ENCODE measurements around the gene ACTN2.

The ACTN2 gene

GRCh38 chr1:236744533-236744932 is 58.2 kb downstream of the ACTN2 start:
- no peak for DNase-seq

GRCh38 chr1:236746785-236747184 is 60.5 kb downstream of the ACTN2 start:
- DNase-seq, result no peak

GRCh38 chr1:236747311-236747985 is 61.1 kb downstream of the ACTN2 start:
- no peak for DNase-seq

GRCh38 chr1:236748268-236748870 is 62.1 kb downstream of the ACTN2 start:
- DNase-seq, result no peak

- DNase-seq, result no peak
These were observed 64.6 kb downstream of the ACTN2 start for GRCh38 chr1:236750928-236751327.

GRCh38 chr1:236751385-236751784 is 65.1 kb downstream of the ACTN2 start:
- DNase-seq, result no peak

- DNase-seq, result no peak
These were observed 65.6 kb downstream of the ACTN2 start for GRCh38 chr1:236751935-236752334.

- DNase-seq, result no peak
These were observed 67.2 kb downstream of the ACTN2 start for GRCh38 chr1:236753516-236753915.

- DNase-seq, result no peak
These were observed 67.7 kb downstream of the ACTN2 start for GRCh38 chr1:236753964-236754363.

GRCh38 chr1:236754525-236755210 is 68.4 kb downstream of the ACTN2 start:
- DNase-seq, result no peak

GRCh38 chr1:236757640-236758039 is 71.3 kb downstream of the ACTN2 start:
- DNase-seq, result no peak

- DNase-seq, result no peak
These were observed 73.1 kb downstream of the ACTN2 start for GRCh38 chr1:236759252-236759859.

- no peak for DNase-seq
These were observed 74.2 kb downstream of the ACTN2 start for GRCh38 chr1:236760480-236760879.

GRCh38 chr1:236760986-236761385 is 74.7 kb downstream of the ACTN2 start:
- no peak for DNase-seq

- no peak for DNase-seq
These were observed 75.3 kb downstream of the ACTN2 start for GRCh38 chr1:236761397-236762132.

GRCh38 chr1:236762410-236762809 is 76.1 kb downstream of the ACTN2 start:
- no peak for DNase-seq

- no peak for DNase-seq
These were observed 79.5 kb downstream of the ACTN2 start for GRCh38 chr1:236765831-236766230.

- no peak for DNase-seq
These were observed 80.2 kb downstream of the ACTN2 start for GRCh38 chr1:236766506-236766905.

- no peak for DNase-seq
These were observed 81.0 kb downstream of the ACTN2 start for GRCh38 chr1:236767276-236767675.

- no peak for DNase-seq
These were observed 82.3 kb downstream of the ACTN2 start for GRCh38 chr1:236768601-236769000.

- DNase-seq, result no peak
These were observed 87.6 kb downstream of the ACTN2 start for GRCh38 chr1:236773919-236774318.

GRCh38 chr1:236774926-236775325 is 88.6 kb downstream of the ACTN2 start:
- no peak for DNase-seq

- DNase-seq, result no peak
These were observed 93.0 kb downstream of the ACTN2 start for GRCh38 chr1:236779312-236779711.

All from activated effector memory CD4-positive, alpha-beta T cell treated with anti-CD3 and anti-CD28 coated beads, Interleukin-2, amount 50 U/mL, for 16 hours (primary cell).